Endodermal cell (in vitro differentiated cells): ENCODE results near the gene SUGCT. TPM values are rescaled to one million over a fixed set of nuclear protein-coding genes. Genes with fewer than 3 reads are reported as not detected.

Source experiments
- DNase-seq: peaks from one replicate; pipeline ENCODE4 v3.0.0-alpha.2; 2017
- H3K27ac ChIP-seq: 2 replicates; pipeline ENCODE4 v1.5.1; 2013; ENCODE audit warnings: mild to moderate bottlenecking, low read depth, low read length, moderate library complexity
- H3K27me3 ChIP-seq: 2 replicates; pipeline ENCODE4 v1.6.1; 2013; ENCODE audit warnings: mild to moderate bottlenecking, low read length, moderate library complexity; ENCODE audit not compliant: insufficient read depth, control insufficient read depth, poor library complexity, severe bottlenecking
- H3K36me3 ChIP-seq: 2 replicates; pipeline ENCODE4 v1.7.0; 2013; ENCODE audit warnings: mild to moderate bottlenecking, low read length, moderate library complexity; ENCODE audit not compliant: control insufficient read depth, insufficient read depth
- H3K4me1 ChIP-seq: one replicate; pipeline ENCODE4 v1.7.0; 2013; ENCODE audit warnings: low read length; ENCODE audit not compliant: control insufficient read depth, insufficient read depth
- H3K4me3 ChIP-seq: 2 replicates; pipeline ENCODE4 v1.5.1; 2013; ENCODE audit warnings: mild to moderate bottlenecking, low read length, moderate library complexity
- H3K9ac ChIP-seq: 2 replicates; pipeline ENCODE4 v1.6.1; 2013; ENCODE audit warnings: mild to moderate bottlenecking, low read length, moderate library complexity; ENCODE audit not compliant: poor library complexity, severe bottlenecking; ENCODE audit errors: extremely low read depth
- H3K9me3 ChIP-seq: 2 replicates; pipeline ENCODE4 v1.6.1; 2013; ENCODE audit warnings: mild to moderate bottlenecking, low read length, moderate library complexity; ENCODE audit not compliant: control insufficient read depth
- H3K27ac Mint-ChIP-seq: 2 replicates; pipeline ENCODE4 v1.8.0; 2020; ENCODE audit warnings: mixed read lengths
- H3K27me3 Mint-ChIP-seq: 2 replicates; pipeline ENCODE4 v1.8.0; 2021; ENCODE audit warnings: mild to moderate bottlenecking, mixed read lengths; ENCODE audit not compliant: insufficient read depth
- H3K36me3 Mint-ChIP-seq: 2 replicates; pipeline ENCODE4 v1.8.0; 2020; ENCODE audit warnings: low read depth, mixed read lengths
- H3K4me1 Mint-ChIP-seq: 2 replicates; pipeline ENCODE4 v1.8.0; 2020; ENCODE audit warnings: mixed read lengths
- H3K4me3 Mint-ChIP-seq: 2 replicates; pipeline ENCODE4 v1.8.0; 2020; ENCODE audit warnings: mild to moderate bottlenecking, moderate library complexity, mixed read lengths
- H3K9me3 Mint-ChIP-seq: 2 replicates; pipeline ENCODE4 v1.8.0; 2020; ENCODE audit warnings: mild to moderate bottlenecking, mixed read lengths
- CTCF ChIP-seq: fragments of 200-600 bp; sonication (generic); conservative IDR thresholded peaks from 2 replicates; pipeline ENCODE4 v1.5.0; 2021; ENCODE audit warnings: antibody characterized with exemption, mild to moderate bottlenecking
- WGBS, 2 experiments: methylation state at CpG; one replicate each; pipeline versions ENCODE4 v1.1.5 to v1.1.7; 2013; ENCODE audit warnings: missing lambda C conversion rate in 2 of 2, mixed read lengths in 1 of 2; ENCODE audit not compliant: insufficient coverage in 1 of 2, insufficient read length in 1 of 2; 5-methylcytosine and 5-hydroxymethylcytosine counted together
- total RNA-seq, 2 donors: library from RNA; stranded (reverse); fragmentation: NEBNext Ultra II Directional in 1 of 2; extraction: Animal tissue kit (Norgen Biotek cat#: 25700) in 1 of 2; gene quantifications; 2 replicates in 1 of 2; 3 replicates in 1 of 2; pipeline ENCODE4 v1.2.1, GENCODE V29; 2021

Gene SUGCT
- total RNA-seq, 2 donors from 2014 or later: 3.6 to 3.9 TPM

- Histone ChIP-seq H3K4me1 (peaks cover 10% of the 10 kb centered on the region), H3K27me3 (no peaks in the 10 kb centered on the region), H3K36me3 (no peaks in the 10 kb centered on the region), H3K9ac (no peak overlapping the region), H3K4me3 (no peak overlapping the region), H3K27ac (no peak overlapping the region), H3K9me3 (no peaks in the 10 kb centered on the region)
- Mint-ChIP-seq H3K27ac (no peak overlapping the region), H3K4me1 (peaks cover 7% of the 10 kb centered on the region), H3K36me3 (peaks cover 4% of the 10 kb centered on the region), H3K9me3 (peaks cover 13% of the 10 kb centered on the region), H3K27me3 (no peaks in the 10 kb centered on the region), H3K4me3 (no peak overlapping the region)
- no peak for DNase-seq
- TF ChIP-seq CTCF: no peak
- WGBS, 2 experiments: 67 to 83% methylated on average over 1 to 2 of the region's 2 CpGs
Measured at GRCh38 chr7:40847921-40848320, 713.1 kb downstream of the SUGCT start.

DNA sequence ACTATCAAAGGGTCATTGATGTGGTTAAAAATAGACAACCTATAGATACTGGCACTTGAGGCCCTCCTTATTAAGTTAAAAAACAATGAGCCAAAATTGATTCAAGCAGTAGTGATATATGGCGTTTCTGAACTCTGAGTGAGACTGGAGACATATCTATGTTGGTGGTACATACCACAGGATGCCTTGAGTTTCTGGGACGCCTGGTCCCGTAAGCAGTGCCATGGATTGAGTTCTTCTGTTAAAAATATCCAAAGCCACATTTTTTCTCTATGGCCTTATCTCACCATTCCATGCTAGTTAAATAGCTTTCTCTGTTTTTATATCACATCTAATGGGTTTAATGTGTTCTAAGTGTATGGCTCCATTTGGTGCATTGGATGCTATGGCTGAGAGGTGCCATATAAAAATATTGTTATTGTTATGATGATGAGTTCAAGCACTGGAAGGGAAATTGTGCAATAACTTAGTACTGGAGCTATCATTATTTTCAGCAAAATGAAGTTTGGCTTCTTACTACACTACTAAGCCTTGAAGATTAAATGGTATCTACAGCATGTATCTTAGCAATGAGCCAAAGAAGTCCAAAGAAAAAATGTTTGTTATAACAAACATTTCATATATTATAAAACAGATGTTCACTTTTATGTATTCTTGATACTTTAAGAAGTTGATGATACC, 713.9 kb downstream of the SUGCT start:
- Mint-ChIP-seq H3K4me1 (peaks cover 7% of the 10 kb centered on the region), H3K27ac (no peak overlapping the region), H3K27me3 (no peaks in the 10 kb centered on the region), H3K9me3 (peaks cover 9% of the 10 kb centered on the region), H3K4me3 (no peak overlapping the region), H3K36me3 (peaks cover under 1% of the 10 kb centered on the region)
- H3K27ac ChIP-seq: no peak overlapping the region
- no peak for TF ChIP-seq CTCF
- no peaks in the 10 kb centered on the region for H3K27me3 ChIP-seq
- H3K9ac ChIP-seq: no peak overlapping the region
- peaks cover 10% of the 10 kb centered on the region for H3K4me1 ChIP-seq
- no peaks in the 10 kb centered on the region for H3K9me3 ChIP-seq
- no peak overlapping the region for H3K4me3 ChIP-seq
- no peaks in the 10 kb centered on the region for H3K36me3 ChIP-seq
- DNase-seq: no peak
- 97 to 100% methylated on average over 1 to 3 of the region's 3 CpGs for WGBS, 2 experiments

- no peak for DNase-seq
- no peak overlapping the region for H3K27ac Mint-ChIP-seq
- H3K4me3 Mint-ChIP-seq: no peak overlapping the region
- Histone ChIP-seq H3K4me1 (peaks cover 10% of the 10 kb centered on the region), H3K36me3 (no peaks in the 10 kb centered on the region), H3K9me3 (no peaks in the 10 kb centered on the region), H3K27me3 (no peaks in the 10 kb centered on the region), H3K9ac (no peak overlapping the region), H3K4me3 (no peak overlapping the region), H3K27ac (no peak overlapping the region)
- H3K9me3 Mint-ChIP-seq: no peaks in the 10 kb centered on the region
- H3K4me1 Mint-ChIP-seq: peaks cover 7% of the 10 kb centered on the region
- 94 to 100% methylated on average over 3 of the region's 3 CpGs for WGBS, 2 experiments
- no peak for TF ChIP-seq CTCF
- H3K36me3 Mint-ChIP-seq: no peaks in the 10 kb centered on the region
- no peaks in the 10 kb centered on the region for H3K27me3 Mint-ChIP-seq
Measured at GRCh38 chr7:40850017-40850416, 715.2 kb downstream of the SUGCT start.
